ENCODE results near the gene ADSS2.

- TF ChIP-seq ATF3 (CRISPR knock-in tag; conservative IDR thresholded peaks at IDR 0.05), result no peak
- TF ChIP-seq CTCF (IDR thresholded peaks at IDR 0.05), result no peak
- TF ChIP-seq MLX (CRISPR knock-in tag; IDR thresholded peaks at IDR 0.05), result no peak
- no peak for TF ChIP-seq ARID4B (CRISPR knock-in tag; IDR thresholded peaks at IDR 0.05; ENCODE audit: borderline replicate concordance)
- no peak for TF ChIP-seq ZNF138 (CRISPR knock-in tag; conservative IDR thresholded peaks at IDR 0.05)
- no peak for TF ChIP-seq ZNF121 (CRISPR knock-in tag; IDR thresholded peaks at IDR 0.05)
- no peak for TF ChIP-seq PREB (CRISPR knock-in tag; IDR thresholded peaks at IDR 0.05; ENCODE audit: borderline replicate concordance)
- no peak for TF ChIP-seq USF2 (CRISPR knock-in tag; IDR thresholded peaks at IDR 0.05)
- TF ChIP-seq NR1H2 (CRISPR knock-in tag; IDR thresholded peaks at IDR 0.05), result no peak
These were observed 45.9 kb downstream of the ADSS2 start for GRCh38 chr1:244405856-244406255.
